ENCODE data around the gene LGR4.

- no peak for TF ChIP-seq MXI1 (IDR thresholded peaks at IDR 0.05; ENCODE audit: borderline replicate concordance, low read depth, low read length)
- TF ChIP-seq CTCF (CRISPR knock-in tag; IDR thresholded peaks at IDR 0.05) = no peak
- TF ChIP-seq POLR2AphosphoS5 (IDR thresholded peaks at IDR 0.05; ENCODE audit: low read depth, low read length) = no peak
- TF ChIP-seq ZNF780A (CRISPR knock-in tag; IDR thresholded peaks at IDR 0.05) = no peak
Measured at GRCh38 chr11:27355575-27356104, 117.0 kb downstream of the LGR4 start.

All from HepG2 (cell line).